ENCODE measurements around the gene PCA3.
A peak's percentile ranks its signal among the peaks of the same experiment; 100 is the strongest.

Gene PCA3

DNA sequence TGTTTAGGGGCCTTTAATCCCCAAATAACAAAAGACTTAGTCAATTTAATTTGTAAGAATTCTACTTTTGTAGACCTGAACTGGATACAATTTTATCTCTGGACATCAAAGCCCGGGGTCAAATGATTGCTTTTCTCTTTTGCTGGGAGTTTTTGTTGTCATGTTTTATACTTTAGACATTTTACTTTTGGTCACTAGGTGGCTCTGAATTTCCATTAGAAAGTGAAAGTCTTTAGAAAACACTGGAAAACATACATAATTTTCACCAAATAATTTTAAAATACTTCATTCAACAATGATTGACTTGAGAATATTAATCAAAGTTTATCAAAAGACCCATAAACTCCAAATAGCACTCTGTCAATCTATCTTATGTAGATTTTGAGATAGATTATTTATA lies 2.8 kb upstream of the PCA3 start:
- ChIA-PET POLR2A (no interaction called here), CTCF (interaction anchor here (0.8 to 4.7 kb wide), 5 partner anchors 50 to 390 kb away, joined by 3 to 26 read pairs (median 5); no protein-coding TSS in a partner anchor)
- H3K4me3 ChIP-seq (ENCODE audit: low read depth, low read length): no peak overlapping the region
- no peak for DNase-seq (ENCODE audit: low read depth, low spot score)
- TF ChIP-seq, protein P1, sequence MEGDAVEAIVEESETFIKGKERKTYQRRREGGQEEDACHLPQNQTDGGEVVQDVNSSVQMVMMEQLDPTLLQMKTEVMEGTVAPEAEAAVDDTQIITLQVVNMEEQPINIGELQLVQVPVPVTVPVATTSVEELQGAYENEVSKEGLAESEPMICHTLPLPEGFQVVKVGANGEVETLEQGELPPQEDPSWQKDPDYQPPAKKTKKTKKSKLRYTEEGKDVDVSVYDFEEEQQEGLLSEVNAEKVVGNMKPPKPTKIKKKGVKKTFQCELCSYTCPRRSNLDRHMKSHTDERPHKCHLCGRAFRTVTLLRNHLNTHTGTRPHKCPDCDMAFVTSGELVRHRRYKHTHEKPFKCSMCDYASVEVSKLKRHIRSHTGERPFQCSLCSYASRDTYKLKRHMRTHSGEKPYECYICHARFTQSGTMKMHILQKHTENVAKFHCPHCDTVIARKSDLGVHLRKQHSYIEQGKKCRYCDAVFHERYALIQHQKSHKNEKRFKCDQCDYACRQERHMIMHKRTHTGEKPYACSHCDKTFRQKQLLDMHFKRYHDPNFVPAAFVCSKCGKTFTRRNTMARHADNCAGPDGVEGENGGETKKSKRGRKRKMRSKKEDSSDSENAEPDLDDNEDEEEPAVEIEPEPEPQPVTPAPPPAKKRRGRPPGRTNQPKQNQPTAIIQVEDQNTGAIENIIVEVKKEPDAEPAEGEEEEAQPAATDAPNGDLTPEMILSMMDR (IDR thresholded peaks at IDR 0.05; ENCODE audit: insufficient read depth, low read length, missing control alignments): peak; percentile 11

DNA sequence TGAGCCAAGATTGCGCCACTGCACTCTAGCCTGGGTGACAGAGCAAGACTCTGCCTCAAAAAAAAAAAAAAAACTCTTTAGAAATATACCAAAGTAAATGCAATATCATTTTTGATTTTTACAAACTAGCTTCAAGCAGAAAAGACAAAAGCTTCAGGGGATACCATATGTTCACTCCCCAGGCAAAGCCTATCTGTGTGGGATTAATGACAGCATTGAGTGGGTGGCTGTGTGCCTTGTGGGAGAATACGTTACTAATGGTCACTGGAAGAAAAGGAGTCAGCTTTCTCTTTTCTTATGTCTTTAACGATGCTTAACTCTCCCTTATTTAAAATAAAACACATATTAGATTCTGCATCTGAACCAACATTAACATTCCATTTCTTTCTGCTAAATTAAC lies 1.9 kb downstream of the PCA3 start:
- H3K4me3 ChIP-seq (ENCODE audit: low read depth, low read length): no peak overlapping the region
- DNase-seq (ENCODE audit: low read depth, low spot score): no peak
- CTCF ChIA-PET: interaction anchor here (1.8 to 2.5 kb wide), 3 partner anchors 9 to 231 kb away, joined by 5 to 15 read pairs (median 6); no protein-coding TSS in a partner anchor
- TF ChIP-seq, protein P1 (IDR thresholded peaks at IDR 0.05; ENCODE audit: insufficient read depth, low read length, missing control alignments): no peak
- POLR2A ChIA-PET: no interaction called here

DNA sequence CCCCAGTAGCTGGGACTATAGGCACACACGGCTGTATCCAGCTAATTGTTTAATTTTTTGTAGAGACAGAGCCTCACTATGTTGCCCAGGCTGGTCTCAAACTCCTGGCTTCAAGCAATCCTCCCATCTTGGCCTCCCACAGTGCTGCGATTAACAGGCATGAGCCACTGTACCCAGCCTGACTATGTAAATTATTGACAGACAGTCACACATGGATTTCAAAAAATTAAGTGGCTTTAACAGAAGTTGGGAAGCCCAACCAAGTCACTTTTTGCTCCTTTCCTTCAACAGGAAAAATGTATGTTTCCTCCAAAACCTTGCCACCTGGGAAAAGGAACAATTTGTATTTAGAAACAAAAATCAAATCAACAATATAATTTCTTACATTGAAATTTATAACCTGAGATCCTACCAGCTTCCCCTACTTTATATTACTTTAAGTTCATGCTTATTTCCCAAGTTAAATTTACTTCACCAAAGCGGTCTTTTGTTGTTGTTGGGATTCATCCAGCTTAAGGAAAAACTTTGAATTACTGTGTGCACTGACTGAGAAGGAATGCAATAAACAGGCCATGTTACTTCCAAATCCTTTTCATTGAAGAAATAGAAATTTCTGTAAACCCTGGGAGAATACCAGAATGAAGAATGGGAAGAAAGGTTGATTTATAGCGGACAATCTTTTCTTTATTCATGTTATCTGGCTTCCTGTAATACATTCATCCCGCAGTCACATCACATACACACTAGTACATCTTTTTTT lies 8.6 kb downstream of the PCA3 start:
- CTCF ChIA-PET: interaction anchor here (1.1 to 1.2 kb wide), 2 partner anchors 15 to 223 kb away, joined by 3 to 4 read pairs; no protein-coding TSS in a partner anchor
- H3K4me3 ChIP-seq (ENCODE audit: low read depth, low read length): no peak overlapping the region
- peak; percentile 23 for DNase-seq (ENCODE audit: low read depth, low spot score)
- POLR2A ChIA-PET: no interaction called here
- TF ChIP-seq, protein P1 (IDR thresholded peaks at IDR 0.05; ENCODE audit: insufficient read depth, low read length, missing control alignments): no peak

DNA sequence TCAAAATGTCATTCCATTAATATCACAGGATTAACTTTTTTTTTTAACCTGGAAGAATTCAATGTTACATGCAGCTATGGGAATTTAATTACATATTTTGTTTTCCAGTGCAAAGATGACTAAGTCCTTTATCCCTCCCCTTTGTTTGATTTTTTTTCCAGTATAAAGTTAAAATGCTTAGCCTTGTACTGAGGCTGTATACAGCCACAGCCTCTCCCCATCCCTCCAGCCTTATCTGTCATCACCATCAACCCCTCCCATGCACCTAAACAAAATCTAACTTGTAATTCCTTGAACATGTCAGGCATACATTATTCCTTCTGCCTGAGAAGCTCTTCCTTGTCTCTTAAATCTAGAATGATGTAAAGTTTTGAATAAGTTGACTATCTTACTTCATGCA lies 20.6 kb downstream of the PCA3 start:
- POLR2A ChIA-PET: no interaction called here
- H3K4me3 ChIP-seq (ENCODE audit: low read depth, low read length): no peak overlapping the region
- CTCF ChIA-PET: interaction anchor here (0.9 to 2.8 kb wide), 3 partner anchors 25 to 211 kb away, joined by 3 to 9 read pairs (median 3); no protein-coding TSS in a partner anchor
- TF ChIP-seq, protein P1 (IDR thresholded peaks at IDR 0.05; ENCODE audit: insufficient read depth, low read length, missing control alignments): no peak
- no peak for DNase-seq (ENCODE audit: low read depth, low spot score)

DNA sequence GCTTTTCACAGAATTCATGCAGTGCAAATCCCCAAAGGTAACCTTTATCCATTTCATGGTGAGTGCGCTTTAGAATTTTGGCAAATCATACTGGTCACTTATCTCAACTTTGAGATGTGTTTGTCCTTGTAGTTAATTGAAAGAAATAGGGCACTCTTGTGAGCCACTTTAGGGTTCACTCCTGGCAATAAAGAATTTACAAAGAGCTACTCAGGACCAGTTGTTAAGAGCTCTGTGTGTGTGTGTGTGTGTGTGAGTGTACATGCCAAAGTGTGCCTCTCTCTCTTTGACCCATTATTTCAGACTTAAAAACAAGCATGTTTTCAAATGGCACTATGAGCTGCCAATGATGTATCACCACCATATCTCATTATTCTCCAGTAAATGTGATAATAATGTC lies 21.3 kb downstream of the PCA3 start:
- no peak for DNase-seq (ENCODE audit: low read depth, low spot score)
- no peak overlapping the region for H3K4me3 ChIP-seq (ENCODE audit: low read depth, low read length)
- TF ChIP-seq, protein P1 (IDR thresholded peaks at IDR 0.05; ENCODE audit: insufficient read depth, low read length, missing control alignments): no peak
- POLR2A ChIA-PET: no interaction called here
- CTCF ChIA-PET: interaction anchor here (0.9 to 2.8 kb wide), 4 partner anchors 25 to 228 kb away, joined by 3 to 9 read pairs (median 3); no protein-coding TSS in a partner anchor

DNA sequence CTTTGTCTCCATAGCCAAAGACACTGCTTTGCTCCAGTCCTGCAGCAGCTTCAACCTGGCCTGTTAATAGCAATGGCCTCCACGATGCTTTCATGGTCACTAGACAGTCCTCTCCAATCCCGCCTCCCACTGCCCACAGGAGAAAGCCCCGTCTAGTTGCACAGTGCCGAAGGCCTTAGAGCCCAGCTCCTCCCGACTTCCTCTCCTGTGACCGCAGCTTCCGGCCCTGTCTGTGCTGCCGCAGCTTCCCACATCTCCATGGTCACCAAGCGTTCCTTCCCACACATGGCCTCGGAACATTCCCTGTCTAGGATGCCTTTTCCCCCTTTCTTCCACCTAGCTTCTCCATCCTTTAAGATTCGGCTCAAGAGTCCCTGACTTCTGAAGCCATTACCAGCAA lies 23.4 kb downstream of the PCA3 start:
- no peak overlapping the region for H3K4me3 ChIP-seq (ENCODE audit: low read depth, low read length)
- TF ChIP-seq, protein P1 (IDR thresholded peaks at IDR 0.05; ENCODE audit: insufficient read depth, low read length, missing control alignments): no peak
- DNase-seq (ENCODE audit: low read depth, low spot score): no peak
- CTCF ChIA-PET: interaction anchor here (1.9 kb wide), 1 partner anchor 209 kb away, joined by 4 read pairs; no protein-coding TSS in a partner anchor
- POLR2A ChIA-PET: no interaction called here

All from AG04449 (cell line).